Right atrium auricular region (tissue), 2 donors: ENCODE results near the gene DNAJC21. TPM values are rescaled to one million over a fixed set of nuclear protein-coding genes. Genes with fewer than 3 reads are reported as not detected.
A peak's percentile ranks its signal among the peaks of the same experiment; 100 is the strongest.

ENCODE experiments used
- DNase-seq: peaks from one replicate; pipeline ENCODE4 v3.0.0-alpha.2; 2019; ENCODE audit warnings: low spot score
- H3K27ac ChIP-seq, 2 donors: fragments of 200-600 bp; sonication (generic); 1 replicate in 1 of 2; 2 replicates in 1 of 2; pipeline ENCODE4 v1.5.1; 2016 to 2019
- H3K27me3 ChIP-seq, 2 donors: fragments of 200-600 bp; sonication (generic); one replicate each; pipeline versions ENCODE4 v1.5.1 to v1.6.0; 2017 to 2019
- H3K36me3 ChIP-seq: fragments of 200-600 bp; sonication (generic); one replicate; pipeline ENCODE4 v1.5.1; 2016
- H3K4me1 ChIP-seq, 2 donors: fragments of 200-600 bp; sonication (generic); one replicate each; pipeline versions ENCODE4 v1.5.1 to v1.6.0; 2017 to 2019
- H3K4me3 ChIP-seq, 2 donors: fragments of 200-600 bp; sonication (generic); 1 replicate in 1 of 2; 2 replicates in 1 of 2; pipeline ENCODE4 v1.5.1; 2017 to 2019; ENCODE audit warnings: mild to moderate bottlenecking in 1 of 2, moderate library complexity in 1 of 2
- H3K9me3 ChIP-seq, 2 donors: fragments of 200-600 bp; sonication (generic); one replicate each; pipeline ENCODE4 v1.5.1; 2019
- total RNA-seq, 2 donors: library from RNA; depleted of rRNA; stranded (reverse); fragments of >200 nt; gene quantifications; one replicate each; pipeline ENCODE4 v1.1.0, GENCODE V29; 2016
- TF ChIP-seq, protein P1 (sequence below), 2 donors: fragments of 200-600 bp; sonication (generic); IDR thresholded peaks; one replicate each; pipeline ENCODE4 v1.5.1; 2019; ENCODE audit warnings: antibody characterized with exemption in 2 of 2

Gene DNAJC21
- total RNA-seq, 2 donors from 2014 or later = 39.1 to 50.8 TPM

DNA sequence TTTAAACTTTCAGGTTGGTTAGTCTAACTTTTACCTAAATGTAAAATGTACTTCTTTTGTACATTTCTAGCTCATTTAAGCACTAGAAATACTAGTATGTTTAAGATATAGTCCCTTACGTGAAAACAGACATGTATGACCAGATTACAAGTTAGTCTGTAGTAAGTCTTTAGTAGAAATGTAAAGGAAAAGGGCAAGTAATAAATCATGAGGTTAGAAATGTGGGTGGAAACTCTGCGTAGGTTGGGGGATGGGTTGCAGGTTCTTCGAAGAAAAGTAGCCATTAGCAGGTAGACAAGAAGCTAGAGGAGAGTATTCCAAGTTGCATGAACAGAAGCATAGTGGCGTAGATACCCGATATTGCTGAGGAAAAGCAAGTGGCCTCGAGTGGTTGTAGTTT lies 36.9 kb upstream of the DNAJC21 start:
- Histone ChIP-seq H3K4me1 (no peaks in the 10 kb centered on the region), H3K27ac (no peak overlapping the region), H3K4me3 (no peak overlapping the region), H3K36me3 (no peaks in the 10 kb centered on the region), H3K27me3 (no peaks in the 10 kb centered on the region), H3K9me3 (no peaks in the 10 kb centered on the region)
- no peak for DNase-seq
- TF ChIP-seq, protein P1, sequence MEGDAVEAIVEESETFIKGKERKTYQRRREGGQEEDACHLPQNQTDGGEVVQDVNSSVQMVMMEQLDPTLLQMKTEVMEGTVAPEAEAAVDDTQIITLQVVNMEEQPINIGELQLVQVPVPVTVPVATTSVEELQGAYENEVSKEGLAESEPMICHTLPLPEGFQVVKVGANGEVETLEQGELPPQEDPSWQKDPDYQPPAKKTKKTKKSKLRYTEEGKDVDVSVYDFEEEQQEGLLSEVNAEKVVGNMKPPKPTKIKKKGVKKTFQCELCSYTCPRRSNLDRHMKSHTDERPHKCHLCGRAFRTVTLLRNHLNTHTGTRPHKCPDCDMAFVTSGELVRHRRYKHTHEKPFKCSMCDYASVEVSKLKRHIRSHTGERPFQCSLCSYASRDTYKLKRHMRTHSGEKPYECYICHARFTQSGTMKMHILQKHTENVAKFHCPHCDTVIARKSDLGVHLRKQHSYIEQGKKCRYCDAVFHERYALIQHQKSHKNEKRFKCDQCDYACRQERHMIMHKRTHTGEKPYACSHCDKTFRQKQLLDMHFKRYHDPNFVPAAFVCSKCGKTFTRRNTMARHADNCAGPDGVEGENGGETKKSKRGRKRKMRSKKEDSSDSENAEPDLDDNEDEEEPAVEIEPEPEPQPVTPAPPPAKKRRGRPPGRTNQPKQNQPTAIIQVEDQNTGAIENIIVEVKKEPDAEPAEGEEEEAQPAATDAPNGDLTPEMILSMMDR (IDR thresholded peaks at IDR 0.05) = no peak

DNA sequence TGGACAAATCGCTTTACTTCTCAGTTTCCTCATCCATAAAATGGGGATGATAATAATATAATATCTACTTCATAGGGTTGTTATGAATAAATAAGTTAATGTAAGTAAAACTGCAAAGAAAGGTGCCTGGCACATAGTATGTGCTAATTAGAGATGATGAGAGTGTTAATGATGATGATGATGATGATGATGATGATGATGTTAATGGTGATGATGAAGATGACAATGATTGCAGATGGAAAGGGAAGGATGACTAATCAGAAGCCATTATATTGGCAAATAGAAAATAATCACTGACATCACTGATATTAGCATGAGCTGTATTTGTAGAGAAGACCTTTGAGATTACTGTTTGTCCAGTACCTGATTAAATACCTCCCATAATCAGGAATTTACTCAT lies 34.6 kb upstream of the DNAJC21 start:
- Histone ChIP-seq H3K4me3 (no peak overlapping the region), H3K4me1 (no peaks in the 10 kb centered on the region), H3K27ac (no peak overlapping the region), H3K27me3 (no peaks in the 10 kb centered on the region), H3K9me3 (no peaks in the 10 kb centered on the region), H3K36me3 (no peaks in the 10 kb centered on the region)
- DNase-seq = no peak
- TF ChIP-seq, protein P1 (IDR thresholded peaks at IDR 0.05) = no peak

DNA sequence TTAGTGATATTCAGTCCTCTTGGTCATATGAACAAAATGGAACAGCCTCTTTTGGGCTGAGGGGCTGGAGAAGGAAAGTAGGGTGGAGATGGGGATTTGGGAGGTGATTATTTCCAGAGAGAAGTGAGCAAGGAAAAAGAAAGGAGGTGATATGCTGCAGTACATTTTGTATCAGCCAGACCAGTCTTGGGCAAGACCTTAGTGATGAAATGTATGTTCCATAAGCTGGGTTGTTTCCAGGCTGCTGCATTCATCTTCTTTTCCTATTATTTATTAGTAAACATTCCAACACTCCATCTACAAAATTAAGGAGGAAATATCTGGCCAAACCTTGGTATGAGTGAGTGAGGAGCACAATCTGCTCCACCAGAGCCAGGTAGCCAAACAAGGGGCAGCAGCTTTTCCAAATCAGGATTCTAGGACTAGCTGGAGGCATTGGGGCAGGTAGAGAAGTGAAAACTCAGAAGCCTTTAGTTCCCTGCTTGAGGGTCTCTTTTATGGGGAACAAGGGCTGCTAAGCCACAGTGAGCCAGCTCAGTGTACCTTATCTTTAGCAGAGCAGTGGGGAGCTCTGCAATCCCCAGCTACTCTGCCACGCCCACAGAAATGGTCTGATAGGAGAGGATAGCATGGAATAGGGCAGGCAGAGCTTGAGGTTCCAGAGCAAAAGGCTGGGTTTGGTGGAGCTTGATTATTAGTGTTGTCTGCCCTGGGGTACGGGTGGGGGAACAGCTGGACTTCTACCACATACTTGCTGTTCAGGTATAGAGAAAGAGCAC lies 33.5 kb upstream of the DNAJC21 start:
- Histone ChIP-seq H3K27ac (no peak overlapping the region), H3K9me3 (no peaks in the 10 kb centered on the region), H3K4me1 (no peaks in the 10 kb centered on the region), H3K4me3 (no peak overlapping the region), H3K36me3 (no peaks in the 10 kb centered on the region), H3K27me3 (no peaks in the 10 kb centered on the region)
- no peak for DNase-seq
- TF ChIP-seq, protein P1 (IDR thresholded peaks at IDR 0.05) = no peak

DNA sequence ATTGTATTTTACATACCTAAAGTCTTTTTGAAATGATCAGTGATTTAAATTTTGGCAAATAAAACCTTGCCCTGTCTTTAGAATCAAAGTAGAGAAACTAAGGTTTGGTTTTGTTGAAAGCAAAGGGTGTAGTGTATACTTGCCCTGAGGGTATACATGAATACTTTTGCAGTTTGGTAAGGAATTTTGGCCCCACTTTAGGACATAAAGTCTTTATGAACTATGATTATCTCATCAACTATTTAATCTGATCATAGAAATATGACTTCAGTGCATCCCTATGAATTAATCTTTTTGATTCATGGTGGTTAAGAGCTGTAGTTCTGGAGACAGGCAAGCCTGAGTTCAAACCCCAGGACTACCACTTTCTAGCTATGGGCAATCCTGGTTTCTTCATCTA lies 31.7 kb upstream of the DNAJC21 start:
- H3K4me3 ChIP-seq = no peak overlapping the region
- no peak for DNase-seq
- H3K4me1 ChIP-seq = no peaks in the 10 kb centered on the region
- no peaks in the 10 kb centered on the region for H3K9me3 ChIP-seq
- TF ChIP-seq, protein P1 (IDR thresholded peaks at IDR 0.05) = no peak
- H3K27me3 ChIP-seq = no peaks in the 10 kb centered on the region
- H3K36me3 ChIP-seq = peaks cover 3% of the 10 kb centered on the region
- H3K27ac ChIP-seq = no peak overlapping the region

DNA sequence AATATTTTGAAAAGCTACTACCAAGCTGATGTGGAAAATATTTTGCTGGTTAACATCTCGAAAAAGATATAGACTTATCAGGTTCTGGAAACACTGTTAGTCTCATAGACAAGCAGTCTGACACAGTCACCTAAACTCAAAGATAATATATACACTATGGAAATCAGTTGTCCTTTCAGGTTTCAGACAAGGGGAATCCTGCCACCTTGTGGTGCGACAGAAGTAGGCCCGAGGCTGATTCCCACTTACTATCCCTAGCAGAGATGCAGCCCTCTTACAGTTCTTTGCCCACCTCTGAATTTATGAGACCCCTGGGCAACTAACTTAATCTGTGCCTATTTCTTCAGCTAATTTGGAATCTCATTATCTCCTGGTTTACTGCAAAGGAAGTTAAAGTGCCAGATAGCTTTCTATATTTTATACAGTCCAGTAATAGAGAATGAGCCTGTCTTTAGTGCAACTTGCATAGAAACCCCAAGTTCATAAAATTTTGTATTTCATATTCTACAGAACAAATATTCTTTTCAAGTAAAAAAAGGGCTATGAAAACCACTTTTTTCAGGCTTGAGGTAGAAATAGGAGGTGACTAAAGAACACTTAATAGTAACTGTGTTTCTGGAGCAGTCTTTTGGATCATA lies 31.0 kb upstream of the DNAJC21 start:
- no peaks in the 10 kb centered on the region for H3K27me3 ChIP-seq
- DNase-seq = peak; percentile 73
- H3K36me3 ChIP-seq = peaks cover 3% of the 10 kb centered on the region
- no peaks in the 10 kb centered on the region for H3K9me3 ChIP-seq
- TF ChIP-seq, protein P1 (IDR thresholded peaks at IDR 0.05) = peak; percentile 74 to 88
- no peaks in the 10 kb centered on the region for H3K4me1 ChIP-seq
- no peak overlapping the region for H3K27ac ChIP-seq
- H3K4me3 ChIP-seq = no peak overlapping the region
